Memory B cell (primary cell): ENCODE measurements around the gene EPG5.

ENCODE experiments used
- ATAC-seq: fragments of 150-1000 bp; cut with Tn5 transposase; 2 replicates; pipeline ENCODE4 v1.10.0; 2021; ENCODE audit warnings: low read depth, mild to moderate bottlenecking, moderate library complexity
- DNase-seq, 2 donors: peaks; one replicate each; pipeline ENCODE4 v3.0.0; 2022; ENCODE audit warnings: low spot score in 2 of 2
- H3K27ac Mint-ChIP-seq: one replicate; pipeline ENCODE4 v1.8.0; 2022; ENCODE audit warnings: mild to moderate bottlenecking, moderate library complexity, mixed read lengths
- H3K27me3 Mint-ChIP-seq: one replicate; pipeline ENCODE4 v1.8.0; 2022; ENCODE audit warnings: mixed read lengths
- H3K36me3 Mint-ChIP-seq: one replicate; pipeline ENCODE4 v1.8.0; 2022; ENCODE audit warnings: mild to moderate bottlenecking, mixed read lengths
- H3K4me1 Mint-ChIP-seq: one replicate; pipeline ENCODE4 v1.8.0; 2022; ENCODE audit warnings: mixed read lengths
- H3K4me3 Mint-ChIP-seq: one replicate; pipeline ENCODE4 v1.8.0; 2022; ENCODE audit warnings: mild to moderate bottlenecking, moderate library complexity, mixed read lengths
- H3K9me3 Mint-ChIP-seq: one replicate; pipeline ENCODE4 v1.8.0; 2022; ENCODE audit warnings: mixed read lengths

Gene EPG5

GRCh38 chr18:45887585-45887984, 79.5 kb downstream of the EPG5 start:
- Mint-ChIP-seq H3K4me3 (no peak overlapping the region), H3K9me3 (no peaks in the 10 kb centered on the region), H3K27ac (no peak overlapping the region), H3K4me1 (no peaks in the 10 kb centered on the region), H3K36me3 (peaks cover 16% of the 10 kb centered on the region), H3K27me3 (no peaks in the 10 kb centered on the region)
- ATAC-seq (no peak), DNase-seq (no peak)

- Mint-ChIP-seq H3K36me3 (peaks cover 12% of the 10 kb centered on the region), H3K27me3 (no peaks in the 10 kb centered on the region), H3K9me3 (no peaks in the 10 kb centered on the region), H3K27ac (peak overlapping the region; percentile 25), H3K4me3 (no peak overlapping the region), H3K4me1 (peaks cover 4% of the 10 kb centered on the region)
- DNase-seq: no peak
- ATAC-seq: no peak
Measured at GRCh38 chr18:45880876-45881558, 86.1 kb downstream of the EPG5 start.

GRCh38 chr18:45879681-45880655, 87.2 kb downstream of the EPG5 start:
- Mint-ChIP-seq H3K36me3 (peaks cover 17% of the 10 kb centered on the region), H3K4me1 (peaks cover 8% of the 10 kb centered on the region), H3K27ac (no peak overlapping the region), H3K27me3 (no peaks in the 10 kb centered on the region), H3K9me3 (peaks cover 3% of the 10 kb centered on the region), H3K4me3 (no peak overlapping the region)
- ATAC-seq (peak; percentile 87), DNase-seq (peak; percentile 69 to 76)

- ATAC-seq (no peak), DNase-seq (no peak)
- Mint-ChIP-seq H3K27ac (no peak overlapping the region), H3K4me3 (no peak overlapping the region), H3K36me3 (peaks cover 29% of the 10 kb centered on the region), H3K27me3 (no peaks in the 10 kb centered on the region), H3K4me1 (peaks cover 16% of the 10 kb centered on the region), H3K9me3 (peaks cover 6% of the 10 kb centered on the region)
Measured at GRCh38 chr18:45877403-45877802, 89.7 kb downstream of the EPG5 start.

- Mint-ChIP-seq H3K36me3 (peaks cover 31% of the 10 kb centered on the region), H3K9me3 (peaks cover 6% of the 10 kb centered on the region), H3K27me3 (no peaks in the 10 kb centered on the region), H3K4me1 (peaks cover 19% of the 10 kb centered on the region), H3K27ac (no peak overlapping the region), H3K4me3 (no peak overlapping the region)
- ATAC-seq (no peak), DNase-seq (no peak)
Measured at GRCh38 chr18:45876161-45876560, 91.0 kb downstream of the EPG5 start.

GRCh38 chr18:45874491-45875184, 92.5 kb downstream of the EPG5 start:
- Mint-ChIP-seq H3K9me3 (peaks cover 6% of the 10 kb centered on the region), H3K27me3 (no peaks in the 10 kb centered on the region), H3K27ac (peak overlapping the region; percentile 89), H3K4me3 (no peak overlapping the region), H3K4me1 (peaks cover 17% of the 10 kb centered on the region), H3K36me3 (peaks cover 40% of the 10 kb centered on the region)
- DNase-seq (peak; percentile 18 to 37), ATAC-seq (peak; percentile 87)

- Mint-ChIP-seq H3K36me3 (peaks cover 51% of the 10 kb centered on the region), H3K27ac (peak overlapping the region; percentile 7), H3K4me1 (peaks cover 16% of the 10 kb centered on the region), H3K9me3 (peaks cover 6% of the 10 kb centered on the region), H3K27me3 (no peaks in the 10 kb centered on the region), H3K4me3 (no peak overlapping the region)
- ATAC-seq (no peak), DNase-seq (no peak)
Measured at GRCh38 chr18:45871431-45872084, 95.6 kb downstream of the EPG5 start.

GRCh38 chr18:45870419-45870818, 96.7 kb downstream of the EPG5 start:
- Mint-ChIP-seq H3K4me1 (peaks cover 14% of the 10 kb centered on the region), H3K36me3 (peaks cover 57% of the 10 kb centered on the region), H3K27ac (no peak overlapping the region), H3K4me3 (no peak overlapping the region), H3K27me3 (no peaks in the 10 kb centered on the region), H3K9me3 (peaks cover 5% of the 10 kb centered on the region)
- DNase-seq: no peak
- ATAC-seq: no peak

GRCh38 chr18:45865466-45865865, 101.7 kb downstream of the EPG5 start:
- Mint-ChIP-seq H3K4me1 (no peaks in the 10 kb centered on the region), H3K27ac (no peak overlapping the region), H3K9me3 (no peaks in the 10 kb centered on the region), H3K4me3 (no peak overlapping the region), H3K36me3 (peaks cover 63% of the 10 kb centered on the region), H3K27me3 (no peaks in the 10 kb centered on the region)
- no peak for DNase-seq
- no peak for ATAC-seq

- H3K27ac Mint-ChIP-seq: no peak overlapping the region
- no peaks in the 10 kb centered on the region for H3K9me3 Mint-ChIP-seq
- no peak overlapping the region for H3K4me3 Mint-ChIP-seq
- no peaks in the 10 kb centered on the region for H3K27me3 Mint-ChIP-seq
- H3K36me3 Mint-ChIP-seq: peaks cover 61% of the 10 kb centered on the region
- no peaks in the 10 kb centered on the region for H3K4me1 Mint-ChIP-seq
- ATAC-seq (no peak), DNase-seq (no peak)
Measured at GRCh38 chr18:45864081-45864480, 103.0 kb downstream of the EPG5 start.

GRCh38 chr18:45863469-45863868, 103.7 kb downstream of the EPG5 start:
- no peaks in the 10 kb centered on the region for H3K27me3 Mint-ChIP-seq
- no peak overlapping the region for H3K27ac Mint-ChIP-seq
- H3K4me1 Mint-ChIP-seq: no peaks in the 10 kb centered on the region
- no peak overlapping the region for H3K4me3 Mint-ChIP-seq
- ATAC-seq: no peak
- no peak for DNase-seq
- H3K36me3 Mint-ChIP-seq: peaks cover 64% of the 10 kb centered on the region
- H3K9me3 Mint-ChIP-seq: no peaks in the 10 kb centered on the region

- Mint-ChIP-seq H3K27ac (peak overlapping the region; percentile 4), H3K9me3 (no peaks in the 10 kb centered on the region), H3K27me3 (no peaks in the 10 kb centered on the region), H3K4me3 (no peak overlapping the region), H3K4me1 (no peaks in the 10 kb centered on the region), H3K36me3 (peaks cover 67% of the 10 kb centered on the region)
- ATAC-seq (no peak), DNase-seq (no peak)
Measured at GRCh38 chr18:45861926-45862325, 105.2 kb downstream of the EPG5 start.

GRCh38 chr18:45860971-45861370, 106.2 kb downstream of the EPG5 start:
- H3K9me3 Mint-ChIP-seq: no peaks in the 10 kb centered on the region
- DNase-seq (no peak), ATAC-seq (no peak)
- peaks cover 63% of the 10 kb centered on the region for H3K36me3 Mint-ChIP-seq
- no peaks in the 10 kb centered on the region for H3K27me3 Mint-ChIP-seq
- no peak overlapping the region for H3K27ac Mint-ChIP-seq
- H3K4me1 Mint-ChIP-seq: no peaks in the 10 kb centered on the region
- no peak overlapping the region for H3K4me3 Mint-ChIP-seq
